ENCODE results near the gene SZRD1. TPM values are rescaled to one million over a fixed set of nuclear protein-coding genes. Genes with fewer than 3 reads are reported as not detected.

Gene SZRD1, protein sequence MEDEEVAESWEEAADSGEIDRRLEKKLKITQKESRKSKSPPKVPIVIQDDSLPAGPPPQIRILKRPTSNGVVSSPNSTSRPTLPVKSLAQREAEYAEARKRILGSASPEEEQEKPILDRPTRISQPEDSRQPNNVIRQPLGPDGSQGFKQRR
- 32.7 and 51.8 TPM in 2 replicates for total RNA-seq (2011; cell fraction: chromatin; rRNA removed; ENCODE audit: low replicate concordance)
- 40.4 and 41.1 TPM in 2 replicates for total RNA-seq (2011; cell fraction: nucleolus; rRNA removed)
- total RNA-seq (2011; cell fraction: nucleoplasm; rRNA removed): 47.8 and 68.1 TPM in 2 replicates
- total RNA-seq (2014; rRNA removed) (72.9 and 112 TPM in 2 replicates), total RNA-seq (2014; rRNA removed; fragmentation: Illumina TruSeq; extraction: Trizol) (48.5 and 53.3 TPM in 2 replicates), total RNA-seq (2015; rRNA removed; fragmentation: Illumina TruSeq; extraction: Trizol) (80.1 and 88.3 TPM in 2 replicates), total RNA-seq (2021) (145 and 149 TPM in 2 replicates), polyA plus RNA-seq (2011; rRNA removed) (82.5 and 83.2 TPM in 2 replicates), polyA plus RNA-seq (2014; fragmentation: Illumina TruSeq; extraction: Trizol) (143 and 171 TPM in 2 replicates), polyA plus RNA-seq (2014; fragmentation: Nextera tagmentation; extraction: Ambion mirVana) (1 to 10 TPM; 3.9 to 7.2 TPM), polyA plus RNA-seq (2014; rRNA removed) (82.5 and 110 TPM in 2 replicates), polyA minus RNA-seq (2011; rRNA and poly(A)+ RNA removed) (36.0 and 46.5 TPM in 2 replicates), Bru-seq, nascent RNA (percentile 90 among the genes with signal in this experiment), BruChase-seq, experiment 1, labeled RNA remaining after a 2-hour chase (percentile 90 among the genes with signal in this experiment), BruChase-seq, experiment 2, labeled RNA remaining after a 6-hour chase (percentile 90 among the genes with signal in this experiment)
- polyA plus RNA-seq (2011; cell fraction: cytosol; rRNA removed): 119 and 167 TPM in 2 replicates
- 47.8 and 62.7 TPM in 2 replicates for polyA plus RNA-seq (2011; cell fraction: nucleus; rRNA removed)
- polyA plus RNA-seq (2012): 91.4 and 111 TPM in 2 replicates
- polyA minus RNA-seq (2011; cell fraction: cytosol; rRNA and poly(A)+ RNA removed): 60.6 and 62.5 TPM in 2 replicates
- 12.4 and 16.3 TPM in 2 replicates for polyA minus RNA-seq (2011; cell fraction: nucleus; rRNA and poly(A)+ RNA removed)
- long read RNA-seq, experiment 1, transcript SZRD1-202 (3 exons, 3,447 nt): major isoform, 36 of 385 reads
- long read RNA-seq, experiment 1, transcript SZRD1-201 (4 exons, 3,636 nt): minor isoform, 16 of 385 reads
- long read RNA-seq, experiment 1, transcript SZRD1-210 (3 exons, 3,401 nt): minor isoform, 32 of 385 reads
- long read RNA-seq, experiment 1, transcript SZRD1-203 (4 exons, 892 nt): minor isoform, 11 of 385 reads
- long read RNA-seq, experiment 1, partial matches to known transcripts: 79 of 385 reads
- long read RNA-seq, experiment 1, other reads (novel, unspliced or antisense): 211 of 385 reads
- long read RNA-seq, experiment 2, transcript SZRD1-210 (3 exons, 3,401 nt): minor isoform, 30 of 199 reads
- long read RNA-seq, experiment 2, transcript SZRD1-202 (3 exons, 3,447 nt): major isoform, 33 of 199 reads
- long read RNA-seq, experiment 2, transcript SZRD1-203 (4 exons, 892 nt): minor isoform, 14 of 199 reads
- long read RNA-seq, experiment 2, transcript SZRD1-201 (4 exons, 3,636 nt): minor isoform, 17 of 199 reads
- long read RNA-seq, experiment 2, partial matches to known transcripts: 16 of 199 reads
- long read RNA-seq, experiment 2, other reads (novel, unspliced or antisense): 89 of 199 reads
- long read RNA-seq, experiment 3, transcript SZRD1-202 (3 exons, 3,447 nt): minor isoform, 23 of 93 reads
- long read RNA-seq, experiment 3, transcript SZRD1-201 (4 exons, 3,636 nt): minor isoform, 9 of 93 reads
- long read RNA-seq, experiment 3, transcript SZRD1-203 (4 exons, 892 nt): minor isoform, 9 of 93 reads
- long read RNA-seq, experiment 3, transcript SZRD1-210 (3 exons, 3,401 nt): major isoform, 29 of 93 reads
- long read RNA-seq, experiment 3, partial matches to known transcripts: 5 of 93 reads
- long read RNA-seq, experiment 3, other reads (novel, unspliced or antisense): 18 of 93 reads

DNA sequence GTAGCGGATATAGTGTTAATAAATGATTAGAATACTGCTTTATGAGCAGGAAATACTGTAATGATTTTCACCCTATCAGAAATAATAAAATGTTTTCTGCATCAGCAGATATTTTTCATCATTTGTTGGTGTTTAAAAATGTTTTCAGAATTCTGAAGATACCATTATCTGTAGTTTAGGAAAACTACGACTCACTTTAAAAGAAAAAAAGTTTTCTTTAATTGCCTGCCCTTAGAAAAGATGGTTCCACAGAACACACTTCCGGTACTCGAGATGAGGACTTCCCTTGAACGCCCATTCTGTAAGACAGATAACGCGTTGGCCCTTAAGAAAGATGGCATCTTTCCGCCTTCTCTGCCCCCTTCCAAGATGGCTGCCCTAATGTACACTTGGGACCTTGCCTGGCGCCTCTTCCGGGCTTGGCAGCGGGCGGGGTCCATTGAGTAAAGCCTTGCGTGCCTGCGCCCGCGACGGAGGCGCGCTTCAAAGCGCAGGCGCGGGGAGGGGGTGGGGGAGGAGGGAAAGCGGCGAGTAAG is at the start of gene SZRD1:
Gene SZRD1, plus strand, starts transcription at position 521 of the 536 bp plus-strand sequence. CDS start 16 bp downstream, outside the sequence.
- Histone ChIP-seq H3K27ac (ENCODE audit: extremely low read depth, low read depth, low read length) (peak within 1 kb of the TSS; percentile 94), H3K4me2 (ENCODE audit: insufficient read depth, low read length) (peak within 1 kb of the TSS; percentile 83), H3K79me2 (ENCODE audit: control insufficient read depth, insufficient read depth, low read length) (peaks cover 47% of the 10 kb centered on the region), H3K9me1 (ENCODE audit: control insufficient read depth, insufficient read depth, low read length) (no peaks in the 10 kb centered on the region), H2AFZ (ENCODE audit: low read depth, low read length) (peak within 1 kb of the TSS; percentile 99), H3K9ac (ENCODE audit: insufficient read depth in 1 of 2, low read depth in 2 of 2, low read length in 2 of 2) (peak within 1 kb of the TSS; percentile 88 to 95), H3K4me3 (peak within 1 kb of the TSS; percentile 87), H3K27me3 (ENCODE audit: control insufficient read depth in 2 of 2, insufficient read depth in 2 of 2, low read length in 2 of 2) (no peaks in the 10 kb centered on the region), H3K4me1 (replicated peaks in 1 of 2; ENCODE audit: control insufficient read depth in 2 of 2, insufficient read depth in 2 of 2, low read length in 2 of 2) (peaks cover 7 to 14% of the 10 kb centered on the region in 2 experiments; a peak in 3 of 5 replicates), H3K9me3 (replicated peaks; ENCODE audit: control insufficient read depth, insufficient read depth, low read depth, low read length) (no peaks in the 10 kb centered on the region), H3K36me3 (ENCODE audit: control insufficient read depth, insufficient read depth, low read length) (peaks cover 6% of the 10 kb centered on the region; the same call in 2 of the 3 replicates), H4K20me1 (replicated peaks; ENCODE audit: control insufficient read depth, insufficient read depth, low read length) (peaks cover 26% of the 10 kb centered on the region)
- ChIA-PET CTCF (ENCODE audit: low intra/inter-chr PET ratio) (interaction anchor here (0.5 kb wide), 1 partner anchor 11 kb away, joined by 4 read pairs; no protein-coding TSS in a partner anchor), POLR2A (interaction anchor here (0.8 to 3.1 kb wide), 4 partner anchors 11 to 25 kb away, joined by 3 to 18 read pairs (median 6); partner anchors contain the start of gene FBXO42)
- 0% methylated on average over 20 of the region's 24 CpGs for WGBS (ENCODE audit: insufficient coverage, low coverage, missing lambda C conversion rate)
- peak; percentile 94 to 100 (median 96) for DNase-seq (ENCODE audit: extremely low read depth in 1 of 4, low spot score in 3 of 4)
- ATAC-seq: peak; percentile 92
- in situ Hi-C loops (cut with MboI): no loop called here
- peak; percentile 98 for FAIRE-seq
- intact Hi-C loops (cut with micrococcal nuclease): loop anchor here (1.0 to 5.0 kb wide), 3 partner anchors 74 to 284 kb away; partner anchors contain the start of gene NECAP2
- BruUV-seq (replicated peaks): no TSS peak
- TF ChIP-seq ZNF134 (CRISPR knock-in tag; conservative IDR thresholded peaks at IDR 0.05) (0 out of 2 replicates have a peak, but pooled peaks have one; percentile 11), ZBTB1 (CRISPR knock-in tag; IDR thresholded peaks at IDR 0.05; ENCODE audit: borderline replicate concordance, low read depth) (no peak), MAFF (IDR thresholded peaks at IDR 0.05; ENCODE audit: low read length) (no peak), POLR3G (IDR thresholded peaks at IDR 0.05; ENCODE audit: extremely low read depth, insufficient read length, insufficient replicate concordance) (no peak), HMG20A (CRISPR knock-in tag; conservative IDR thresholded peaks at IDR 0.05) (no peak)
- TF ChIP-seq, protein P1, sequence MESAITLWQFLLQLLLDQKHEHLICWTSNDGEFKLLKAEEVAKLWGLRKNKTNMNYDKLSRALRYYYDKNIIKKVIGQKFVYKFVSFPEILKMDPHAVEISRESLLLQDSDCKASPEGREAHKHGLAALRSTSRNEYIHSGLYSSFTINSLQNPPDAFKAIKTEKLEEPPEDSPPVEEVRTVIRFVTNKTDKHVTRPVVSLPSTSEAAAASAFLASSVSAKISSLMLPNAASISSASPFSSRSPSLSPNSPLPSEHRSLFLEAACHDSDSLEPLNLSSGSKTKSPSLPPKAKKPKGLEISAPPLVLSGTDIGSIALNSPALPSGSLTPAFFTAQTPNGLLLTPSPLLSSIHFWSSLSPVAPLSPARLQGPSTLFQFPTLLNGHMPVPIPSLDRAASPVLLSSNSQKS (CRISPR knock-in tag; IDR thresholded peaks at IDR 0.05): no peak
